K562 (cell line): Measurements from ENCODE around the gene PTPN18. TPM values are rescaled to one million over a fixed set of nuclear protein-coding genes. Genes with fewer than 3 reads are reported as not detected.

Source experiments
- CSDE1 ChIP-seq, 2 experiments: fragments of 450-650 bp; IDR thresholded peaks; 2 replicates each; pipeline ENCODE4 v1.6.1; 2016; ENCODE audit warnings: mild to moderate bottlenecking in 1 of 2
- DNMT1 ChIP-seq: fragments of 450-650 bp; IDR thresholded peaks from 2 replicates; pipeline ENCODE4 v1.6.1; 2016; ENCODE audit warnings: antibody characterized with exemption, mild to moderate bottlenecking
- ERF ChIP-seq: fragments of 450-650 bp; formaldehyde crosslinking; IDR thresholded peaks from 2 replicates; pipeline ENCODE4 v1.4.0; 2020; ENCODE audit warnings: mild to moderate bottlenecking, mixed read lengths
- FOSL1 ChIP-seq: fragments of 200-800 bp; sonication (Bioruptor generic); conservative IDR thresholded peaks from 2 replicates; pipeline ENCODE4 v1.6.1; 2016; ENCODE audit warnings: missing genetic modification characterization, missing compliant biosample characterization
- GTF2A2 ChIP-seq: IDR thresholded peaks from 2 replicates; pipeline ENCODE4 v1.6.1; 2016; ENCODE audit warnings: mild to moderate bottlenecking, missing genetic modification characterization, missing compliant biosample characterization
- JUN ChIP-seq, 2 experiments: sonication (generic) in 1 of 2; formaldehyde crosslinking in 1 of 2; IDR thresholded peaks; 2 replicates each; pipeline versions ENCODE4 v1.6.1 to v1.8.0; 2012 to 2022; ENCODE audit warnings: borderline replicate concordance in 2 of 2, mild to moderate bottlenecking in 2 of 2, improper control_type of control experiment in 1 of 2, low read depth in 1 of 2, low read length in 1 of 2, missing genetic modification reagents in 1 of 2
- SRSF1 ChIP-seq: fragments of 200-400 bp; formaldehyde crosslinking; IDR thresholded peaks from 2 replicates; pipeline ENCODE4 v1.6.1; 2017; ENCODE audit warnings: mild to moderate bottlenecking, low read depth, low read length, moderate library complexity
- polyA plus RNA-seq, 8 experiments: library from polyadenylated mRNA; depleted of rRNA in 4 of 8; stranded (reverse) in 5 of 8; unstranded in 3 of 8; fragments of >200 nt; fragmentation: Nextera tagmentation in 2 of 8; fragmentation: Illumina TruSeq in 1 of 8; extraction: Ambion mirVana in 2 of 8; extraction: Trizol in 1 of 8; gene quantifications; 2 replicates each; pipeline versions ENCODE4 v1.2.1 to v1.2.3, GENCODE V29; 2011 to 2014; ENCODE audit warnings: inconsistent platforms in 1 of 8, missing spikeins in 1 of 8
- total RNA-seq, 7 experiments: library from RNA; depleted of rRNA in 6 of 7; stranded (reverse); fragments of >200 nt in 6 of 7; fragmentation: Illumina TruSeq in 2 of 7; extraction: Trizol in 2 of 7; gene quantifications; 2 replicates each; pipeline versions ENCODE4 v1.2.1 to v1.2.3, GENCODE V29; 2011 to 2021; ENCODE audit warnings: low replicate concordance in 1 of 7
- TF ChIP-seq, protein P1 (sequence below): sonication (generic); formaldehyde crosslinking; IDR thresholded peaks from 2 replicates; pipeline ENCODE4 v1.8.0; 2023; ENCODE audit warnings: mild to moderate bottlenecking, missing genetic modification reagents

PTPN18 gene
- total and polyA plus RNA-seq, 9 of the 15 experiments (the other 6 are each of a cell fraction or from before 2014, with no cell fraction given): 11.6 to 90.7 (median 49.6) TPM

GRCh38 chr2:130374587-130375290, 18.9 kb downstream of the PTPN18 start (continued):
- TF ChIP-seq ERF (CRISPR knock-in tag): no peak
- TF ChIP-seq FOSL1 (tag): peak; percentile 84
- no peak for TF ChIP-seq GTF2A2
- peak; percentile 64; the same call in 1 of the 2 replicates for TF ChIP-seq JUN (IDR thresholded peaks at IDR 0.05; ENCODE audit: borderline replicate concordance, low read depth, low read length)
- no peak for TF ChIP-seq JUN (CRISPR knock-in tag; IDR thresholded peaks at IDR 0.05; ENCODE audit: borderline replicate concordance)
- TF ChIP-seq DNMT1: no peak
- TF ChIP-seq, protein P1, sequence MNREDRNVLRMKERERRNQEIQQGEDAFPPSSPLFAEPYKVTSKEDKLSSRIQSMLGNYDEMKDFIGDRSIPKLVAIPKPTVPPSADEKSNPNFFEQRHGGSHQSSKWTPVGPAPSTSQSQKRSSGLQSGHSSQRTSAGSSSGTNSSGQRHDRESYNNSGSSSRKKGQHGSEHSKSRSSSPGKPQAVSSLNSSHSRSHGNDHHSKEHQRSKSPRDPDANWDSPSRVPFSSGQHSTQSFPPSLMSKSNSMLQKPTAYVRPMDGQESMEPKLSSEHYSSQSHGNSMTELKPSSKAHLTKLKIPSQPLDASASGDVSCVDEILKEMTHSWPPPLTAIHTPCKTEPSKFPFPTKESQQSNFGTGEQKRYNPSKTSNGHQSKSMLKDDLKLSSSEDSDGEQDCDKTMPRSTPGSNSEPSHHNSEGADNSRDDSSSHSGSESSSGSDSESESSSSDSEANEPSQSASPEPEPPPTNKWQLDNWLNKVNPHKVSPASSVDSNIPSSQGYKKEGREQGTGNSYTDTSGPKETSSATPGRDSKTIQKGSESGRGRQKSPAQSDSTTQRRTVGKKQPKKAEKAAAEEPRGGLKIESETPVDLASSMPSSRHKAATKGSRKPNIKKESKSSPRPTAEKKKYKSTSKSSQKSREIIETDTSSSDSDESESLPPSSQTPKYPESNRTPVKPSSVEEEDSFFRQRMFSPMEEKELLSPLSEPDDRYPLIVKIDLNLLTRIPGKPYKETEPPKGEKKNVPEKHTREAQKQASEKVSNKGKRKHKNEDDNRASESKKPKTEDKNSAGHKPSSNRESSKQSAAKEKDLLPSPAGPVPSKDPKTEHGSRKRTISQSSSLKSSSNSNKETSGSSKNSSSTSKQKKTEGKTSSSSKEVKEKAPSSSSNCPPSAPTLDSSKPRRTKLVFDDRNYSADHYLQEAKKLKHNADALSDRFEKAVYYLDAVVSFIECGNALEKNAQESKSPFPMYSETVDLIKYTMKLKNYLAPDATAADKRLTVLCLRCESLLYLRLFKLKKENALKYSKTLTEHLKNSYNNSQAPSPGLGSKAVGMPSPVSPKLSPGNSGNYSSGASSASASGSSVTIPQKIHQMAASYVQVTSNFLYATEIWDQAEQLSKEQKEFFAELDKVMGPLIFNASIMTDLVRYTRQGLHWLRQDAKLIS (CRISPR knock-in tag): no peak
- TF ChIP-seq SRSF1: no peak
- no peak for TF ChIP-seq CSDE1 (IDR thresholded peaks at IDR 0.05)
- TF ChIP-seq, all 486 proteins: peak for 11
